Vagina (tissue), 2 donors: ENCODE measurements around the gene C7orf25. TPM values are rescaled to one million over a fixed set of nuclear protein-coding genes. Genes with fewer than 3 reads are reported as not detected.

Experiments used
- DNase-seq, 2 donors: peaks; one replicate each; pipeline ENCODE4 v3.0.0-alpha.2; 2017; ENCODE audit errors: extremely low spot score in 2 of 2
- H3K27ac ChIP-seq: fragments of 200-600 bp; sonication (generic); one replicate; pipeline ENCODE4 v1.5.1; 2019
- H3K27me3 ChIP-seq: fragments of 200-600 bp; sonication (generic); one replicate; pipeline ENCODE4 v1.5.1; 2019
- H3K36me3 ChIP-seq, 2 donors: fragments of 200-600 bp; sonication (generic); one replicate each; pipeline ENCODE4 v1.5.1; 2017 to 2019
- H3K4me1 ChIP-seq: fragments of 200-600 bp; sonication (generic); one replicate; pipeline ENCODE4 v1.5.1; 2019
- H3K4me3 ChIP-seq, 2 donors: fragments of 200-600 bp; sonication (generic); 1 replicate in 1 of 2; 2 replicates in 1 of 2; pipeline ENCODE4 v1.5.1; 2016 to 2019
- H3K9me3 ChIP-seq: fragments of 200-600 bp; sonication (generic); one replicate; pipeline ENCODE4 v1.5.1; 2019
- POLR2A ChIP-seq, 2 donors: fragments of 450-650 bp; IDR thresholded peaks; one replicate each; pipeline ENCODE4 v1.6.1; 2017; ENCODE audit warnings: antibody characterized with exemption in 2 of 2, mild to moderate bottlenecking in 2 of 2, moderate library complexity in 2 of 2
- POLR2AphosphoS5 ChIP-seq, 2 donors: sonication (generic); formaldehyde crosslinking; IDR thresholded peaks; one replicate each; pipeline ENCODE4 v1.9.0; 2017; ENCODE audit warnings: antibody characterized with exemption in 2 of 2, mild to moderate bottlenecking in 2 of 2, low read depth in 1 of 2; ENCODE audit not compliant: insufficient read depth in 1 of 2
- intact Hi-C: fragments of 100-400 bp; cut with DNase I; formaldehyde crosslinking; loops from one replicate; pipeline ENCODE4 v1.15.1; 2023
- total RNA-seq: library from RNA; depleted of rRNA; stranded (reverse); fragments of >200 nt; gene quantifications from one replicate; pipeline ENCODE4 v1.2.3, GENCODE V29; 2016
- TF ChIP-seq, protein P1 (sequence below), 3 experiments: fragments of 450-650 bp in 2 of 3; fragments of 200-600 bp in 1 of 3; sonication (generic) in 1 of 3; IDR thresholded peaks; one replicate each; pipeline ENCODE4 v1.5.1; 2017 to 2019; ENCODE audit warnings: antibody characterized with exemption in 3 of 3, mild to moderate bottlenecking in 2 of 3, moderate library complexity in 2 of 3

The C7orf25 gene
- total RNA-seq, 1 donor from 2014 or later = 5.4 TPM

DNA sequence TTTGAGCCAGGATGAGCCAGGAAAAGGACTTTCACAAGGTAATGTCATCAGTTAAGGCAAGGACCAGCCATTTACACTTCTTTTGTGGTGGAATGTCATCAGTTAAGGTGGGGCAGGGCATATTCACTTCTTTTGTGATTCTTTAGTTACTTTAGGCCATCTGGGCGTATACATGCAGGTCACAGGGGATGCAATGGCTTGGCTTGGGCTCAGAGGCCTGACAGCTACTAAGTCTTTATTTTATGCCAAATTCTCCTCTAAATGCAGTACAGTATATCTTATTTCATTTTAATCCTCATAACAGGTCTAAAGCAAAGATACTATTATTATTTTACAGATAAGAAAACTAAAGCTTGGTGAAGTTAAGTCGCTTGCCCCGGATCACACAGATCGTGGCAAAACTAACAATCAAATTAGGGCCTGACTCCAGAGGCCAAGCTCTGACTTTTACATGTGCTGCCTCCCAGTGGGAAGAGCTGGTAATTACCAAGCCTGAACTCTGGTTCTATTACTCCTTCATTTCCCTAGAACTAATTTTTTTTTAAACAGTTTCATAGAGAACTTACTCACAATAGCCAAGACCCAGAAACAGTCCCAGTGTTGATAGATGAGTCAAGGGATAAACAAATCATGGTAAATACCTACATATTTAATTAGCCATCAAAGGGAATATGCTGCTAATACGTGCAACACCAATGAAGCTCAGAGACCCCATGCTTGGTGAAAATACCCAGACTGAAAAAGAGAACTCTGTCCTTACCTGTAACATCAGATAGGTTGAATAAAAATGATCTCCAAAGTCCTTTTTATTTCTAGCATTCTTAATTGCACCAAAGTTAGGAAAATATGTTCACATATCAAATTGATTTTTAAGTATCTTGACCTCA lies 35.4 kb downstream of the C7orf25 start:
- DNase-seq = no peak
- H3K4me3 ChIP-seq = no peak overlapping the region
- intact Hi-C loops = no loop called here
- H3K36me3 ChIP-seq = no peaks in the 10 kb centered on the region
- H3K27me3 ChIP-seq = no peaks in the 10 kb centered on the region
- no peaks in the 10 kb centered on the region for H3K9me3 ChIP-seq
- TF ChIP-seq, protein P1, sequence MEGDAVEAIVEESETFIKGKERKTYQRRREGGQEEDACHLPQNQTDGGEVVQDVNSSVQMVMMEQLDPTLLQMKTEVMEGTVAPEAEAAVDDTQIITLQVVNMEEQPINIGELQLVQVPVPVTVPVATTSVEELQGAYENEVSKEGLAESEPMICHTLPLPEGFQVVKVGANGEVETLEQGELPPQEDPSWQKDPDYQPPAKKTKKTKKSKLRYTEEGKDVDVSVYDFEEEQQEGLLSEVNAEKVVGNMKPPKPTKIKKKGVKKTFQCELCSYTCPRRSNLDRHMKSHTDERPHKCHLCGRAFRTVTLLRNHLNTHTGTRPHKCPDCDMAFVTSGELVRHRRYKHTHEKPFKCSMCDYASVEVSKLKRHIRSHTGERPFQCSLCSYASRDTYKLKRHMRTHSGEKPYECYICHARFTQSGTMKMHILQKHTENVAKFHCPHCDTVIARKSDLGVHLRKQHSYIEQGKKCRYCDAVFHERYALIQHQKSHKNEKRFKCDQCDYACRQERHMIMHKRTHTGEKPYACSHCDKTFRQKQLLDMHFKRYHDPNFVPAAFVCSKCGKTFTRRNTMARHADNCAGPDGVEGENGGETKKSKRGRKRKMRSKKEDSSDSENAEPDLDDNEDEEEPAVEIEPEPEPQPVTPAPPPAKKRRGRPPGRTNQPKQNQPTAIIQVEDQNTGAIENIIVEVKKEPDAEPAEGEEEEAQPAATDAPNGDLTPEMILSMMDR (IDR thresholded peaks at IDR 0.05) = peak; percentile 65 to 82 (median 78)
- TF ChIP-seq POLR2AphosphoS5 (IDR thresholded peaks at IDR 0.05; ENCODE audit: insufficient read depth in 1 of 2, low read depth in 1 of 2) (no peak), POLR2A (IDR thresholded peaks at IDR 0.05) (no peak)
- no peaks in the 10 kb centered on the region for H3K4me1 ChIP-seq
- H3K27ac ChIP-seq = no peak overlapping the region

DNA sequence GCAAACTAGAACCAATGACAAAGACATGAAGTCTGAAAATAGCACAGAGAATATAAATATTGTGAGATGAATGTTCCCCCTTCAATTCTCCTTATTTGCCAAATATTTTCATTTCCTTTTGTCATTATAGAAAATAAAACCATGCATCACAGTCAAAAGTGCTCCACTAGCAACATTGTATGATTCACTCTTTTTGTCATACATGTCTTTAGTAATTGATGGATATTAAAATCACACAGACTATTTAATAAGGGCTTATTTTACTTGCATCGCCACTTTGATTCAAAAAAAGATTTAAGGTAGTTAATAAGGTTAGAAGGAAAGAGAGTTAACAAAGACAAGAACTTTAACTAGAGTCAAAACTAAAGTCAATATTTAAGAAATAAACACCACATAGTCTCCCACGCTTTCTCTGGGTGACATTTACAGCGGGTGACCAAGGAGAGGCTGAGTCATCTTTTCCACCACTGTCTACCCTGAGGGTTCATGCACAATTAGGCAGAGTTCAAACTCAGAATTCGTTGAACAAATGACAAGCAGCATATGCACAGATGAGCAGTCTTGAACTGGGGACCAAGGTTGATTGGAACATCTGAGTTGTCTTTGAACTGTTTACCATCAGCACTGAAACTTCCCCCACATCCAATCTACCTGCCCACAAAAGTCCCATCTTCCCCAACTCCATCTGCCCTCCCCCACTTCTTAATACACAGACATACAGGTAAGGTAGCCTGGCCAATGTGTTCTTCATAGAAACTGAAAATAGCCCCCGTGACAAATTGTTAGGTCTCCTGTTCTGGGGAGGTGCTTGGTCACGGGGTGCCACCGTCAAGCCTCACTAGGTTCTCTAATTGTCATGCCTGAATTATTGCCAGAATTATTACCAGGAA lies 42.5 kb downstream of the C7orf25 start:
- Histone ChIP-seq H3K27ac (no peak overlapping the region), H3K27me3 (no peaks in the 10 kb centered on the region), H3K4me1 (no peaks in the 10 kb centered on the region), H3K4me3 (no peak overlapping the region), H3K9me3 (no peaks in the 10 kb centered on the region), H3K36me3 (no peaks in the 10 kb centered on the region)
- DNase-seq = no peak
- TF ChIP-seq, protein P1 (IDR thresholded peaks at IDR 0.05) = no peak
- no peak for TF ChIP-seq POLR2AphosphoS5 (IDR thresholded peaks at IDR 0.05; ENCODE audit: insufficient read depth in 1 of 2, low read depth in 1 of 2)
- TF ChIP-seq POLR2A (IDR thresholded peaks at IDR 0.05) = no peak
- intact Hi-C loops = no loop called here

DNA sequence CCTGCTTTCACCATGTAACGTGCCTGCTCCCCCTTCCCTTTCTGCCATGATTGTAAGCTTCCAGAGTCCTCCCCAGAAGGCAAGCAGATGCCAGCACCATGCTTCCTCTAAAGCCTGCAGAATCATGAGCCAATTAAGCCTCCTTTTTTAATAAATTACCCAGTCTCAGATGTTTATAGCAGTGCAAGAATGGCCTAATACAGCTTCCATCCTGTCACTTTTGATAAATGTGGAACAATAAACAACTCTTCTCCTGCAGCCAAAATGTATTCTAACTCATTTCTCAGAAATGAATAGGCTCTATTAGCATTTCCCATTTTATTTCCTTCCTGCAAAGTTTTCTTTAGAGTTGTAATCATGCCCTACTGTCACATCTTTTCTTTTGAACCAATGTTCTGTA lies 43.4 kb downstream of the C7orf25 start:
- H3K4me1 ChIP-seq = no peaks in the 10 kb centered on the region
- H3K27me3 ChIP-seq = no peaks in the 10 kb centered on the region
- no peak for DNase-seq
- H3K27ac ChIP-seq = no peak overlapping the region
- TF ChIP-seq POLR2AphosphoS5 (IDR thresholded peaks at IDR 0.05; ENCODE audit: insufficient read depth in 1 of 2, low read depth in 1 of 2) = no peak
- TF ChIP-seq POLR2A (IDR thresholded peaks at IDR 0.05) = no peak
- intact Hi-C loops = no loop called here
- H3K4me3 ChIP-seq = no peak overlapping the region
- no peaks in the 10 kb centered on the region for H3K36me3 ChIP-seq
- no peaks in the 10 kb centered on the region for H3K9me3 ChIP-seq

Other genes with a start within 250 kb of the C7orf25 start
- 46.9 TPM for gene PSMA2, start 20.1 kb upstream of the C7orf25 start, total RNA-seq
- 33.9 TPM for gene MRPL32, start 20.3 kb upstream of the C7orf25 start, total RNA-seq
- 2.5 TPM for gene HECW1, start 200.6 kb upstream of the C7orf25 start, total RNA-seq